EH (cell line): Measurements from ENCODE around the gene HACD1.
A peak's percentile ranks its signal among the peaks of the same experiment; 100 is the strongest.

Source experiments
- DNase-seq: peaks from one replicate; pipeline ENCODE4 v3.0.0-alpha.2; 2015; ENCODE audit warnings: low read depth

HACD1 gene

DNA sequence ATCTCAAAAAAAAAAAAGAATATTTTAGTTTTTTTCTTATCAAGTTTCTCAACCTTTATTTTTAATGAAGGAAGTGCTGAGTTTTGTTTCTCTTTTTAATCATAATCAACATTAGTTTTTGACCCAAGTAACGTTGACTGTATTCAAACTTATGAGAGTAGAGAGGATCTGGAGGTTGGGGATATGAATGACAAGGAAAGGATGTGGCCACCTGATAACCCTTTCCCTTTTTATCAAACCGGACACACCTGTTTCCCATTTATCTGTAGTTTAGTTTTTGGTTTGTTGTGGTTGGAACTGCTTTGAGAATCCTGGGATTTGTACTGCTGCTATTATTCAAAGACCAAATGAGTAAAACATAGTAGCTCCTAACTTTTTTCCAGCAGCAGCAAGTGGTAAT, 38.6 kb downstream of the HACD1 start:
- no peak for DNase-seq

- no peak for DNase-seq
Measured at GRCh38 chr10:17576768-17577167, 40.4 kb downstream of the HACD1 start.

DNA sequence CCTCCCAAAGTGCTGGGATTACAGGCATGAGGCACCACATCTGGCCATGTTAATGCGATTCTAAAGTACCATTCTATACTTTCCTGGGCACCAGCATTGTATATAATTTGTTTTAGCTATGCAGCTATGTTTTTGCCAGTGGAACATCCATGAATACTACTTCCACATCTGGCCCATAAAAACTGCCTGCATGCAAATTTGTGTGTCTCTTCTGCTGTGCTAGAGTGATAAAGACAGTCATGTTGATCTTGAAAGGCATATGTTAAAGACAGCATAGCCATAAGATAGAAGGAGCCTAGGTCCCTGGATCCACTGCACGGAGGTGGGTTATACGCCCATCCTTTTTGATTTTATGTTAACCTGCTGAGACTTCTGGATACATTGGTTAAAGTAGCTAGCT, 52.3 kb downstream of the HACD1 start:
- no peak for DNase-seq

GRCh38 chr10:17563452-17563851, 53.7 kb downstream of the HACD1 start:
- no peak for DNase-seq

- peak; percentile 40 for DNase-seq
Measured at GRCh38 chr10:17562614-17563013, 54.6 kb downstream of the HACD1 start.

DNA sequence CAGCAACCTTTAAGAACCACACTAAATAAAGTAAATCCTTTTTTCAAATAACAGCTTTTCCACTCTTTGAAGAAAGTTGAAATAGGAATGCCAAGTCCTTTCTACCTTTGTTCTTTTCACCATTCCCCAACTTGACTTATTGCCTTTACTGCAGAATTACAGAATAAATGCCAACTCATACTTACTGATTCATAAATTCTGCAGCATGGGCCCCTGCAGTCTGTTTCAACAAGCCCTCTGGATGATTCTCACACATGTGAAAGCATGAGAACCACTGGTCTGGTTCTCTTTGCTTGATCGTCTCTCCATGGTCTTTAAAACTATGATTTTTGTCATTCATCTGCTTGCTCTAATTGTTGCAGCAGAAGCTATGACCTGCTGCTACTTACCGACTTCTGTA, 56.1 kb downstream of the HACD1 start:
- DNase-seq: no peak

DNA sequence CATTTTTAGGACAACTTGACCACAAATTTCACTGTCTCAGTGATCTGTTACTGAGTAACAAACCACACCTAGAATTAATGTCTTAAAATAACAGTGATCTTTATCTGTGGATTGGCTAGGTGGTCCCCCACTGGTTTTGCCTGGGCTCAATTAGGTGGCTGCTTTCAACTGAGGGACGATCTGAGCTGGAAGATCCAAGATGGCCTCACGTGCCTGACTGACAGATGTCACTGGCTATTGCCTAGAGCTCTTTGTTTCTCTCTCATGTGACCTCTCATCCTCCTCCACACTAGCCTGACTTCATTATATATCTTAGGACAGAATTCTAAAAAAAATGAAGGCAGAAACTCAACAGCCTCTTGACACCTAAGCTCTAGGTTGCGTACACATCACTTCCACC, 59.7 kb downstream of the HACD1 start:
- no peak for DNase-seq

DNA sequence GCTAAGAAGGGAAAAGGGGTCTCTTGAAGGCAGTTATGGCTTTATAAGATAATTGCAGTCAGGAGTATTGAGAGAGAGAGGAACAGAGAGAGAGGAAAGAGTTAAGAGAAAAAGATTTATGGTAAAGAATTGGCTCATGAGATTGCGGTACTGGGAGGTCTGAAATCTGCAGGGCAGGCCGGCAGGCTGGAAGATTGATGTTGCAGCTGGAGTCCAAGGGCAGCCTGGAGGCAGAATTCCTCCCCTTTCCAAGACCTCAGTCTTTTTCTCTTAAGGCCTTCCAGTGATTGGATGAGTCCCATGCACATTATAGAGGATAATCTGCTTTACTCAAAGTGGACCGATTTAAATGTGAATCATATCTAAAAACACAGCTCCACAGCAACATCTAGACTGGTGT, 68.4 kb downstream of the HACD1 start:
- DNase-seq: no peak

GRCh38 chr10:17548162-17548561, 69.0 kb downstream of the HACD1 start:
- no peak for DNase-seq

DNA sequence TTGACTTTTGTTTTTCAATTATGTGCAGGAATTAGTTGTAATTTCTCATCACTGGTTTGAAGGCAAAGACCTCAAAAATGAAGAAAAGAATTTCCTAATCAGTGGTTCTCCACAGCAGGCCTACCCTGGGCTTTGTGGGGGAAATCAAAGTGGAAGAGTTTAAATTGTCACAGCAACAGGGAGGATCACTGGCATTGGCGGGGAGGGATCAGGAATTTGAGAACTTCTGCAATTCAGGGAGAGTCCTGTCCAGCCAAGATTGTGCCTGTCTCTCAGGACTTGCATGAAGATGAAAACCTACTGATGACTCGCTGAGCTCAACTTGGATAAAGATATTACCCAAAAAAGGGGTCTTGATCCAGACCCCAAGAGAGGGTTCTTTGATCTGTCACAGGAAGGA, 70.1 kb downstream of the HACD1 start:
- peak; percentile 18 for DNase-seq

GRCh38 chr10:17544465-17544864, 72.7 kb downstream of the HACD1 start:
- DNase-seq: no peak
